Left lung (tissue), 10 donors: ENCODE data around the gene SMC6. TPM values are rescaled to one million over a fixed set of nuclear protein-coding genes. Genes with fewer than 3 reads are reported as not detected.

Experiments
- ATAC-seq: fragments of 200-7000 bp; cut with Tn5 transposase; one replicate; pipeline ENCODE4 v1.9.1; 2020; ENCODE audit warnings: moderate library complexity
- DNase-seq, 4 donors: peaks; one replicate each; pipeline ENCODE4 v3.0.0-alpha.2; 2013 to 2020
- H3K27ac ChIP-seq, 2 donors: fragments of 200-600 bp; sonication (generic) in 1 of 2; one replicate each; pipeline versions ENCODE4 v1.5.0 to v1.8.0; 2020 to 2021
- H3K27me3 ChIP-seq, 2 donors: fragments of 200-600 bp; sonication (generic) in 1 of 2; one replicate each; pipeline versions ENCODE4 v1.5.0 to v1.8.0; 2020 to 2021
- H3K36me3 ChIP-seq, 2 donors: fragments of 200-600 bp; sonication (generic) in 1 of 2; one replicate each; pipeline versions ENCODE4 v1.5.0 to v1.8.0; 2020 to 2021
- H3K4me1 ChIP-seq, 2 donors: fragments of 200-600 bp; one replicate each; pipeline ENCODE4 v1.8.0; 2021
- H3K4me3 ChIP-seq, 2 donors: fragments of 200-600 bp; sonication (generic) in 1 of 2; one replicate each; pipeline versions ENCODE4 v1.5.0 to v1.8.0; 2020 to 2021; ENCODE audit warnings: mild to moderate bottlenecking in 1 of 2
- H3K9me3 ChIP-seq, 2 donors: fragments of 200-600 bp; sonication (generic) in 1 of 2; one replicate each; pipeline versions ENCODE4 v1.5.0 to v1.8.0; 2020 to 2021
- CTCF ChIP-seq, 2 donors: fragments of 200-600 bp; sonication (generic) in 1 of 2; IDR thresholded peaks; one replicate each; pipeline versions ENCODE4 v1.5.0 to v1.8.0; 2021; ENCODE audit warnings: antibody characterized with exemption in 2 of 2
- intact Hi-C, 2 donors: fragments of 100-400 bp; cut with DNase I; formaldehyde crosslinking; loops; one replicate each; pipeline versions ENCODE4 v1.11.2 to v1.14.2; 2022
- polyA plus RNA-seq, 6 donors: library from polyadenylated mRNA; unstranded; fragments of 120-200 nt; gene quantifications; one replicate each; pipeline ENCODE4 v1.2.1, GENCODE V29; 2013; ENCODE audit not compliant: insufficient read length in 6 of 6
- total RNA-seq, 2 donors: library from RNA; stranded (reverse); fragmentation: NEBNext Ultra II Directional; extraction: Animal tissue kit (Norgen Biotek cat#: 25700); gene quantifications; one replicate each; pipeline ENCODE4 v1.2.1, GENCODE V29; 2021
- donor health status: DM: no; HTN: yes; CAD: no.
- donor health status: DM: no; HTN: no; CAD: no.

Gene SMC6
- total and polyA plus RNA-seq, 8 donors = 18.5 to 68.3 (median 52.8) TPM

- no peak overlapping the region for H3K4me3 ChIP-seq
- no peaks in the 10 kb centered on the region for H3K9me3 ChIP-seq
- H3K36me3 ChIP-seq = no peaks in the 10 kb centered on the region
- TF ChIP-seq CTCF (IDR thresholded peaks at IDR 0.05) = no peak
- H3K27me3 ChIP-seq = no peaks in the 10 kb centered on the region
- H3K4me1 ChIP-seq = no peaks in the 10 kb centered on the region
- H3K27ac ChIP-seq = no peak overlapping the region
- ATAC-seq (no peak), DNase-seq (no peak)
- intact Hi-C loops = no loop called here
Observed at GRCh38 chr2:17617955-17618354, 135.7 kb downstream of the SMC6 start.

- H3K4me1 ChIP-seq = no peaks in the 10 kb centered on the region
- H3K4me3 ChIP-seq = no peak overlapping the region
- H3K27ac ChIP-seq = no peak overlapping the region
- intact Hi-C loops = no loop called here
- no peaks in the 10 kb centered on the region for H3K36me3 ChIP-seq
- TF ChIP-seq CTCF (IDR thresholded peaks at IDR 0.05) = no peak
- DNase-seq = no peak
- ATAC-seq = no peak
- H3K9me3 ChIP-seq = no peaks in the 10 kb centered on the region
- H3K27me3 ChIP-seq = no peaks in the 10 kb centered on the region
Observed at GRCh38 chr2:17617516-17617915, 136.1 kb downstream of the SMC6 start.

GRCh38 chr2:17616405-17616804, 137.2 kb downstream of the SMC6 start:
- no peaks in the 10 kb centered on the region for H3K4me1 ChIP-seq
- DNase-seq (no peak), ATAC-seq (no peak)
- H3K36me3 ChIP-seq = no peaks in the 10 kb centered on the region
- no peak overlapping the region for H3K4me3 ChIP-seq
- no peaks in the 10 kb centered on the region for H3K27me3 ChIP-seq
- no peaks in the 10 kb centered on the region for H3K9me3 ChIP-seq
- TF ChIP-seq CTCF (IDR thresholded peaks at IDR 0.05) = no peak
- no peak overlapping the region for H3K27ac ChIP-seq
- intact Hi-C loops = no loop called here

GRCh38 chr2:17615728-17616351, 137.8 kb downstream of the SMC6 start:
- ATAC-seq (peak; percentile 22), DNase-seq (no peak)
- Histone ChIP-seq H3K27ac (no peak overlapping the region), H3K9me3 (no peaks in the 10 kb centered on the region), H3K4me1 (no peaks in the 10 kb centered on the region), H3K27me3 (no peaks in the 10 kb centered on the region), H3K36me3 (no peaks in the 10 kb centered on the region), H3K4me3 (no peak overlapping the region)
- no peak for TF ChIP-seq CTCF (IDR thresholded peaks at IDR 0.05)
- intact Hi-C loops = no loop called here

GRCh38 chr2:17615147-17615546, 138.5 kb downstream of the SMC6 start:
- Histone ChIP-seq H3K4me1 (no peaks in the 10 kb centered on the region), H3K36me3 (no peaks in the 10 kb centered on the region), H3K27me3 (no peaks in the 10 kb centered on the region), H3K9me3 (no peaks in the 10 kb centered on the region), H3K4me3 (no peak overlapping the region), H3K27ac (no peak overlapping the region)
- intact Hi-C loops = no loop called here
- DNase-seq (no peak), ATAC-seq (no peak)
- TF ChIP-seq CTCF (IDR thresholded peaks at IDR 0.05) = no peak
